ENCODE data around the gene SUN2.

- TF ChIP-seq RAD21 (conservative IDR thresholded peaks at IDR 0.05) = no peak
- TF ChIP-seq, protein P1, sequence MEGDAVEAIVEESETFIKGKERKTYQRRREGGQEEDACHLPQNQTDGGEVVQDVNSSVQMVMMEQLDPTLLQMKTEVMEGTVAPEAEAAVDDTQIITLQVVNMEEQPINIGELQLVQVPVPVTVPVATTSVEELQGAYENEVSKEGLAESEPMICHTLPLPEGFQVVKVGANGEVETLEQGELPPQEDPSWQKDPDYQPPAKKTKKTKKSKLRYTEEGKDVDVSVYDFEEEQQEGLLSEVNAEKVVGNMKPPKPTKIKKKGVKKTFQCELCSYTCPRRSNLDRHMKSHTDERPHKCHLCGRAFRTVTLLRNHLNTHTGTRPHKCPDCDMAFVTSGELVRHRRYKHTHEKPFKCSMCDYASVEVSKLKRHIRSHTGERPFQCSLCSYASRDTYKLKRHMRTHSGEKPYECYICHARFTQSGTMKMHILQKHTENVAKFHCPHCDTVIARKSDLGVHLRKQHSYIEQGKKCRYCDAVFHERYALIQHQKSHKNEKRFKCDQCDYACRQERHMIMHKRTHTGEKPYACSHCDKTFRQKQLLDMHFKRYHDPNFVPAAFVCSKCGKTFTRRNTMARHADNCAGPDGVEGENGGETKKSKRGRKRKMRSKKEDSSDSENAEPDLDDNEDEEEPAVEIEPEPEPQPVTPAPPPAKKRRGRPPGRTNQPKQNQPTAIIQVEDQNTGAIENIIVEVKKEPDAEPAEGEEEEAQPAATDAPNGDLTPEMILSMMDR (IDR thresholded peaks at IDR 0.05; ENCODE audit: poor library complexity, severe bottlenecking) = no peak
- TF ChIP-seq REST (IDR thresholded peaks at IDR 0.05; ENCODE audit: borderline replicate concordance) = no peak
- TF ChIP-seq EZH2 (IDR thresholded peaks at IDR 0.05; ENCODE audit: borderline replicate concordance, insufficient read depth, low read length, poor library complexity, severe bottlenecking) = no peak
- TF ChIP-seq MXI1 (conservative IDR thresholded peaks at IDR 0.05; ENCODE audit: poor library complexity, severe bottlenecking) = no peak
These were observed 6.8 kb upstream of the SUN2 start for GRCh38 chr22:38762551-38762983.

All from neural cell (in vitro differentiated cells).